Liver (tissue), 9 donors: ENCODE measurements around the gene COG4. TPM values are rescaled to one million over a fixed set of nuclear protein-coding genes. Genes with fewer than 3 reads are reported as not detected.
A peak's percentile ranks its signal among the peaks of the same experiment; 100 is the strongest.

Experiments used
- DNase-seq: peaks from one replicate; pipeline ENCODE4 v3.0.0-alpha.2; 2017; ENCODE audit warnings: low spot score
- H3K27ac ChIP-seq, 2 donors: one replicate each; pipeline ENCODE4 v1.7.0; 2013; ENCODE audit warnings: inconsistent platforms in 2 of 2, low read length in 2 of 2, control low read depth in 1 of 2, low read depth in 1 of 2, mild to moderate bottlenecking in 1 of 2
- H3K27me3 ChIP-seq, 4 donors: one replicate each; pipeline versions ENCODE4 v1.6.1 to v1.7.0; 2013; ENCODE audit warnings: low read length in 3 of 4, inconsistent platforms in 1 of 4, mild to moderate bottlenecking in 1 of 4, moderate library complexity in 1 of 4; ENCODE audit not compliant: control insufficient read depth in 4 of 4, insufficient read depth in 4 of 4
- H3K36me3 ChIP-seq, 4 donors: one replicate each; pipeline versions ENCODE4 v1.6.1 to v1.7.0; 2013; ENCODE audit warnings: low read length in 3 of 4, mild to moderate bottlenecking in 3 of 4, low read depth in 1 of 4, moderate library complexity in 1 of 4; ENCODE audit not compliant: control insufficient read depth in 4 of 4, insufficient read depth in 3 of 4
- H3K4me1 ChIP-seq, 4 donors: one replicate each; pipeline versions ENCODE4 v1.6.1 to v1.7.0; 2013; ENCODE audit warnings: low read length in 3 of 4, mild to moderate bottlenecking in 3 of 4, moderate library complexity in 1 of 4; ENCODE audit not compliant: control insufficient read depth in 4 of 4, insufficient read depth in 4 of 4
- H3K4me3 ChIP-seq, 3 donors: one replicate each; pipeline versions ENCODE4 v1.6.1 to v1.7.0; 2013; ENCODE audit warnings: low read length in 3 of 3, control low read depth in 1 of 3, low read depth in 1 of 3, mild to moderate bottlenecking in 1 of 3
- H3K9ac ChIP-seq, 2 donors: one replicate each; pipeline ENCODE4 v1.7.0; 2013; ENCODE audit warnings: low read length in 2 of 2, mild to moderate bottlenecking in 2 of 2, moderate library complexity in 2 of 2, control low read depth in 1 of 2, low read depth in 1 of 2
- H3K9me3 ChIP-seq, 4 donors: one replicate each; pipeline versions ENCODE4 v1.6.1 to v1.7.0; 2013; ENCODE audit warnings: low read length in 3 of 4; ENCODE audit not compliant: control insufficient read depth in 4 of 4
- EGR1 ChIP-seq, 2 donors: IDR thresholded peaks; 2 replicates each; pipeline ENCODE4 v1.6.1; 2016 to 2018; ENCODE audit warnings: antibody characterized with exemption in 2 of 2, low read depth in 2 of 2
- FOXA1 ChIP-seq: IDR thresholded peaks from 2 replicates; pipeline ENCODE4 v1.6.1; 2016; ENCODE audit warnings: antibody characterized with exemption
- FOXA2 ChIP-seq: IDR thresholded peaks from 2 replicates; pipeline ENCODE4 v1.6.1; 2016; ENCODE audit warnings: antibody characterized with exemption
- HNF4A ChIP-seq, 2 donors: conservative IDR thresholded peaks; 2 replicates each; pipeline ENCODE4 v1.6.1; 2016; ENCODE audit warnings: antibody characterized with exemption in 2 of 2, mild to moderate bottlenecking in 2 of 2
- HNF4G ChIP-seq: IDR thresholded peaks from 2 replicates; pipeline ENCODE4 v1.6.1; 2016; ENCODE audit warnings: antibody characterized with exemption
- NR2F2 ChIP-seq: IDR thresholded peaks from 2 replicates; pipeline ENCODE4 v1.6.1; 2016; ENCODE audit warnings: antibody characterized with exemption
- RAD21 ChIP-seq, 2 donors: IDR thresholded peaks; 2 replicates each; pipeline ENCODE4 v1.6.1; 2016; ENCODE audit warnings: antibody characterized with exemption in 2 of 2, mild to moderate bottlenecking in 2 of 2
- TAF1 ChIP-seq: conservative IDR thresholded peaks from 2 replicates; pipeline ENCODE4 v1.6.1; 2016; ENCODE audit warnings: antibody characterized with exemption, mild to moderate bottlenecking
- WGBS: extraction: QIAGEN DNeasy Blood & Tissue Kit; methylation state at CpG from one replicate; pipeline ENCODE4 v1.1.7; 2013; 5-methylcytosine and 5-hydroxymethylcytosine counted together
- polyA plus RNA-seq, 2 donors: library from polyadenylated mRNA; stranded (reverse) in 1 of 2; unstranded in 1 of 2; fragments of 200-250 nt in 1 of 2; fragments of >200 nt in 1 of 2; fragmentation: Nextera tagmentation in 1 of 2; extraction: Ambion mirVana in 1 of 2; gene quantifications; one replicate each; pipeline versions ENCODE4 v1.2.1 to v1.2.3, GENCODE V29; 2013 to 2015
- total RNA-seq, 2 donors: library from RNA; depleted of rRNA; stranded (reverse); fragments of >200 nt; gene quantifications; one replicate each; pipeline ENCODE4 v1.2.3, GENCODE V29; 2014
- TF ChIP-seq, protein P1 (sequence below): IDR thresholded peaks from 2 replicates; pipeline ENCODE4 v1.6.1; 2016; ENCODE audit warnings: antibody characterized with exemption
- TF ChIP-seq, protein P2 (sequence below): fragments of 150-350 bp; IDR thresholded peaks from 2 replicates; pipeline ENCODE4 v1.5.1; 2017; ENCODE audit warnings: improper control_type of control experiment, low read depth, low read length; ENCODE audit not compliant: missing input control
- donor health status: healthy.
- donor health status: healthy.
- donor health status: healthy.
- donor health status: healthy.
- donor health status: healthy.

The COG4 gene
- total and polyA plus RNA-seq, 4 donors, result 15.3 to 59.5 (median 27.2) TPM

DNA sequence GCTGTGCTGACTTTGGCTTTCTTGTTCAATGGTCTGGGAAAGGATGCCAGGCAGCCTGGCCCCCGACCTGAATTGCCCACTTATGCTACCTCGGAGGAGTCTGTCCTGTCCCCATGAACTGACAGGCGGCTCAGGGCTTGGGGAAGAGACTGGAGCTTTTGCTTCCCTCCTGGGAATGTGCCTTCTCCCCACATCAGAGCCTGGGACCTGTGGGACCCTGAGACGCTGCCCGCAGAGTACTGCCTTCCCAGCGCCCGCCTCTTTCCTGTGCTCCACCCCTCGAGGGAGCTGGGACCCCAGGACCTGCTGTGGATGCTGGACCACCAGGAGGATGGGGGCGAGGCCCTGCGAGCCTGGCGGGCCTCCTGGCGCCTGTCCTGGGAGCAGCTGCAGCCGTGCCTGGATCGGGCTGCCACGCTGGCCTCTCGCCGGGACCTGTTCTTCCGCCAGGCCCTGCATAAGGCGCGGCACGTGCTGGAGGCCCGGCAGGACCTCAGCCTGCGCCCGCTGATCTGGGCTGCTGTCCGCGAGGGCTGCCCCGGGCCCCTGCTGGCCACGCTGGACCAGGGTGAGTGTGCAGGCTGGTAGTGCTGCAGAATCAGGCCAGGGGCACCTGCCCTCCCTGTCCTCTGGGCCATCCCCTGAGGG lies 50.4 kb downstream of the COG4 start:
- no peak for DNase-seq
- Histone ChIP-seq H3K4me1 (no peaks in the 10 kb centered on the region), H3K4me3 (no peak overlapping the region), H3K27ac (no peak overlapping the region), H3K27me3 (no peaks in the 10 kb centered on the region), H3K36me3 (peaks cover 1 to 35% (median 10%) of the 10 kb centered on the region in 4 donors), H3K9me3 (no peaks in the 10 kb centered on the region), H3K9ac (no peak overlapping the region)
- TF ChIP-seq NR2F2 (no peak), HNF4A (conservative IDR thresholded peaks at IDR 0.05) (no peak), HNF4G (no peak), TAF1 (no peak)
- TF ChIP-seq, protein P1, sequence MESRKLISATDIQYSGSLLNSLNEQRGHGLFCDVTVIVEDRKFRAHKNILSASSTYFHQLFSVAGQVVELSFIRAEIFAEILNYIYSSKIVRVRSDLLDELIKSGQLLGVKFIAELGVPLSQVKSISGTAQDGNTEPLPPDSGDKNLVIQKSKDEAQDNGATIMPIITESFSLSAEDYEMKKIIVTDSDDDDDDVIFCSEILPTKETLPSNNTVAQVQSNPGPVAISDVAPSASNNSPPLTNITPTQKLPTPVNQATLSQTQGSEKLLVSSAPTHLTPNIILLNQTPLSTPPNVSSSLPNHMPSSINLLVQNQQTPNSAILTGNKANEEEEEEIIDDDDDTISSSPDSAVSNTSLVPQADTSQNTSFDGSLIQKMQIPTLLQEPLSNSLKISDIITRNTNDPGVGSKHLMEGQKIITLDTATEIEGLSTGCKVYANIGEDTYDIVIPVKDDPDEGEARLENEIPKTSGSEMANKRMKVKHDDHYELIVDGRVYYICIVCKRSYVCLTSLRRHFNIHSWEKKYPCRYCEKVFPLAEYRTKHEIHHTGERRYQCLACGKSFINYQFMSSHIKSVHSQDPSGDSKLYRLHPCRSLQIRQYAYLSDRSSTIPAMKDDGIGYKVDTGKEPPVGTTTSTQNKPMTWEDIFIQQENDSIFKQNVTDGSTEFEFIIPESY, result no peak
- 91% methylated on average over 28 of the region's 28 CpGs for WGBS

DNA sequence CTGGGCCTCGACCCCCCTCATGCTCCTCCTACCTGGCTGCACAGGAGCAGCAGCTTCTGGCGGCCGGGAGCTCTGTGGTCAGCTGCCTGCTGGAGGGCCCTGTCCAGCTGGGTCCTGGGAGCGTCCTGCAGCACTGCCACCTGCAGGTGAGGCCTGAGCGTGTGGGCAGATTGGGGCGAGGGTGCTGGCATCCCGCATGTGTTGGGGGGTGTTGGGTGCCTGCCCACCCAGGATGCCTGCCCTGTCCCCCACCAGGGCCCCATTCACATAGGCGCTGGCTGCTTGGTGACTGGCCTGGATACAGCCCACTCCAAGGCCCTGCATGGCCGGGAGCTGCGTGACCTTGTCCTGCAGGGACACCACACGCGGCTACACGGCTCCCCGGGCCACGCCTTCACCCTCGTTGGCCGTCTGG lies 52.4 kb downstream of the COG4 start:
- Histone ChIP-seq H3K27ac (no peak overlapping the region), H3K36me3 (peaks cover 0 to 48% (median 7%) of the 10 kb centered on the region in 4 donors), H3K4me1 (no peaks in the 10 kb centered on the region), H3K9ac (no peak overlapping the region), H3K9me3 (no peaks in the 10 kb centered on the region), H3K4me3 (no peak overlapping the region), H3K27me3 (no peaks in the 10 kb centered on the region)
- peak; percentile 46 for DNase-seq
- WGBS, result 74% methylated on average over 17 of the region's 17 CpGs
- TF ChIP-seq RAD21 (IDR thresholded peaks at IDR 0.05) (peak; percentile 78 to 89), FOXA1 (no peak)
- TF ChIP-seq, protein P2, sequence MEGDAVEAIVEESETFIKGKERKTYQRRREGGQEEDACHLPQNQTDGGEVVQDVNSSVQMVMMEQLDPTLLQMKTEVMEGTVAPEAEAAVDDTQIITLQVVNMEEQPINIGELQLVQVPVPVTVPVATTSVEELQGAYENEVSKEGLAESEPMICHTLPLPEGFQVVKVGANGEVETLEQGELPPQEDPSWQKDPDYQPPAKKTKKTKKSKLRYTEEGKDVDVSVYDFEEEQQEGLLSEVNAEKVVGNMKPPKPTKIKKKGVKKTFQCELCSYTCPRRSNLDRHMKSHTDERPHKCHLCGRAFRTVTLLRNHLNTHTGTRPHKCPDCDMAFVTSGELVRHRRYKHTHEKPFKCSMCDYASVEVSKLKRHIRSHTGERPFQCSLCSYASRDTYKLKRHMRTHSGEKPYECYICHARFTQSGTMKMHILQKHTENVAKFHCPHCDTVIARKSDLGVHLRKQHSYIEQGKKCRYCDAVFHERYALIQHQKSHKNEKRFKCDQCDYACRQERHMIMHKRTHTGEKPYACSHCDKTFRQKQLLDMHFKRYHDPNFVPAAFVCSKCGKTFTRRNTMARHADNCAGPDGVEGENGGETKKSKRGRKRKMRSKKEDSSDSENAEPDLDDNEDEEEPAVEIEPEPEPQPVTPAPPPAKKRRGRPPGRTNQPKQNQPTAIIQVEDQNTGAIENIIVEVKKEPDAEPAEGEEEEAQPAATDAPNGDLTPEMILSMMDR, result peak; percentile 55

DNA sequence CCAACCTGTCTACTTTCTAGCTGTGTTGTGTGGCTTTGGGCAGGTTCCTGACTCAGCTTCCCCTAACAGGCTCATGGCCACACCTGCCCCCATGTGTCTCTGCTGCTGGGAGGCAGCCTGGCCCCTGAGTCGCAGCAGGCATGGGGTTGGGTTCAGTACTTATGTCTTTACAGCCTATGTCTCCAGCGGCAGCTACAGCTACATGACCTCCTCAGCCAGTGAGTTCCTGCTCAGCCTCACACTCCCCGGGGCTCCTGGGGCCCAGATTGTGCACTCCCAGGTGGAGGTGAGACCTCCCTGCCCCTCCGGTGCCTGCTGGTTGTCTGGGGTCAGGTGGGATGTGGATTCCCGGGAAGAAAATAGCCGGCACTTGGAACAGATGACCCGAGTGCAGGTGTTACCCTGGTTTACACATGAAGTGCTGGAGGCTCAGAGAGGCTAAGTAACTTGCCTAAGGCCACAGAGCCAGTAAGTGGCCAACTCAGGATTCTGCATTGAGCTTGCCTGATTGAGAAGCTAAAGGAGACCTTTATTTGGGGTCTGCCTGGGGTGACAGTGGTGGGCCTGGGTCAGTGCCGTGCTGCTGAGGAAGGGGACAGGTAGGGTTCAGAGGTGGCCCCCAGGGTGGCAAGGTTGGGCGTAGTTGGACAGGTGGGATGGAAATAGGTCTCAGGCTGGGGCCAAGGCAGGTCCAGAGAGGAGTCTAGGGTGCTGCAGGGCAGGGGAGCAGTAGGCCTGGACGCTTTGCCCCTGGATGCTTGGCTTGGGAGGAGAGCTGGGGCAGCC lies 53.0 kb downstream of the COG4 start:
- no peak for TF ChIP-seq FOXA2
- no peak for TF ChIP-seq EGR1 (IDR thresholded peaks at IDR 0.05; ENCODE audit: low read depth in 2 of 2)
- TF ChIP-seq, protein P2, result no peak
- TF ChIP-seq RAD21 (IDR thresholded peaks at IDR 0.05), result no peak
- TF ChIP-seq FOXA1, result no peak
- H3K27ac ChIP-seq, result no peak overlapping the region
- 95% methylated on average over 10 of the region's 10 CpGs for WGBS
- H3K4me1 ChIP-seq, result no peaks in the 10 kb centered on the region
- DNase-seq, result no peak
- no peaks in the 10 kb centered on the region for H3K27me3 ChIP-seq
- no peak overlapping the region for H3K9ac ChIP-seq
- H3K36me3 ChIP-seq, result peaks cover 0 to 45% (median 7%) of the 10 kb centered on the region in 4 donors
- H3K4me3 ChIP-seq, result no peak overlapping the region
- H3K9me3 ChIP-seq, result no peaks in the 10 kb centered on the region
